Mucosa of rectum (tissue), 2 donors: Measurements from ENCODE around the gene TGM2.

Experiments used
- H3K27ac ChIP-seq, 2 donors: one replicate each; pipeline ENCODE4 v1.7.0; 2013; ENCODE audit warnings: inconsistent platforms in 2 of 2, low read depth in 2 of 2, low read length in 2 of 2
- H3K27me3 ChIP-seq, 2 donors: one replicate each; pipeline ENCODE4 v1.7.0; 2013; ENCODE audit warnings: low read length in 2 of 2; ENCODE audit not compliant: control insufficient read depth in 2 of 2, insufficient read depth in 2 of 2
- H3K36me3 ChIP-seq, 2 donors: one replicate each; pipeline ENCODE4 v1.7.0; 2013; ENCODE audit warnings: low read length in 2 of 2; ENCODE audit not compliant: control insufficient read depth in 2 of 2, insufficient read depth in 2 of 2
- H3K4me1 ChIP-seq, 2 donors: one replicate each; pipeline ENCODE4 v1.7.0; 2013; ENCODE audit warnings: low read length in 2 of 2, mild to moderate bottlenecking in 1 of 2; ENCODE audit not compliant: control insufficient read depth in 2 of 2, insufficient read depth in 2 of 2
- H3K4me3 ChIP-seq, 2 donors: one replicate each; pipeline ENCODE4 v1.7.0; 2013; ENCODE audit warnings: low read length in 2 of 2
- H3K9ac ChIP-seq, 2 donors: one replicate each; pipeline ENCODE4 v1.7.0; 2013; ENCODE audit warnings: low read length in 2 of 2, low read depth in 1 of 2, mild to moderate bottlenecking in 1 of 2
- H3K9me3 ChIP-seq, 2 donors: one replicate each; pipeline ENCODE4 v1.7.0; 2013; ENCODE audit warnings: low read length in 2 of 2; ENCODE audit not compliant: control insufficient read depth in 2 of 2
- donor health status: healthy.
- donor health status: Normal muscosa, but diverticular disease.

Gene TGM2

GRCh38 chr20:38138086-38138778 lies 26.8 kb downstream of the TGM2 start:
- Histone ChIP-seq H3K27ac (no peak overlapping the region), H3K27me3 (no peaks in the 10 kb centered on the region), H3K4me3 (no peak overlapping the region), H3K9ac (no peak overlapping the region), H3K9me3 (no peaks in the 10 kb centered on the region), H3K4me1 (peaks cover 8 to 11% of the 10 kb centered on the region in 2 donors), H3K36me3 (no peaks in the 10 kb centered on the region)

GRCh38 chr20:38137441-38138037 lies 27.5 kb downstream of the TGM2 start:
- Histone ChIP-seq H3K9me3 (no peaks in the 10 kb centered on the region), H3K4me3 (no peak overlapping the region), H3K36me3 (no peaks in the 10 kb centered on the region), H3K9ac (no peak overlapping the region), H3K27me3 (no peaks in the 10 kb centered on the region), H3K27ac (no peak overlapping the region), H3K4me1 (peaks cover 5 to 7% of the 10 kb centered on the region in 2 donors)

- no peak overlapping the region for H3K27ac ChIP-seq
- H3K36me3 ChIP-seq: no peaks in the 10 kb centered on the region
- peaks cover 5 to 7% of the 10 kb centered on the region in 2 donors for H3K4me1 ChIP-seq
- H3K27me3 ChIP-seq: no peaks in the 10 kb centered on the region
- no peak overlapping the region for H3K4me3 ChIP-seq
- no peak overlapping the region for H3K9ac ChIP-seq
- no peaks in the 10 kb centered on the region for H3K9me3 ChIP-seq
Observed at GRCh38 chr20:38136421-38137245, 28.4 kb downstream of the TGM2 start.

GRCh38 chr20:38135651-38136420 lies 29.2 kb downstream of the TGM2 start:
- no peaks in the 10 kb centered on the region for H3K27me3 ChIP-seq
- H3K27ac ChIP-seq: no peak overlapping the region
- no peaks in the 10 kb centered on the region for H3K9me3 ChIP-seq
- H3K9ac ChIP-seq: no peak overlapping the region
- H3K4me1 ChIP-seq: peaks cover 5 to 7% of the 10 kb centered on the region in 2 donors
- H3K36me3 ChIP-seq: no peaks in the 10 kb centered on the region
- no peak overlapping the region for H3K4me3 ChIP-seq

- Histone ChIP-seq H3K4me1 (peaks cover 3 to 7% of the 10 kb centered on the region in 2 donors), H3K27ac (no peak overlapping the region), H3K4me3 (no peak overlapping the region), H3K36me3 (no peaks in the 10 kb centered on the region), H3K9me3 (no peaks in the 10 kb centered on the region), H3K27me3 (no peaks in the 10 kb centered on the region), H3K9ac (no peak overlapping the region)
Observed at GRCh38 chr20:38135271-38135650, 29.8 kb downstream of the TGM2 start.

- Histone ChIP-seq H3K4me3 (no peak overlapping the region), H3K9ac (no peak overlapping the region), H3K27me3 (no peaks in the 10 kb centered on the region), H3K36me3 (no peaks in the 10 kb centered on the region), H3K27ac (no peak overlapping the region), H3K9me3 (no peaks in the 10 kb centered on the region), H3K4me1 (peaks cover 0 to under 1% of the 10 kb centered on the region in 2 donors)
Observed at GRCh38 chr20:38134427-38135270, 30.4 kb downstream of the TGM2 start.

GRCh38 chr20:38133680-38134426 lies 31.2 kb downstream of the TGM2 start:
- Histone ChIP-seq H3K27ac (no peak overlapping the region), H3K9ac (no peak overlapping the region), H3K36me3 (no peaks in the 10 kb centered on the region), H3K9me3 (no peaks in the 10 kb centered on the region), H3K4me1 (no peaks in the 10 kb centered on the region), H3K27me3 (no peaks in the 10 kb centered on the region), H3K4me3 (no peak overlapping the region)

- Histone ChIP-seq H3K27ac (no peak overlapping the region), H3K36me3 (no peaks in the 10 kb centered on the region), H3K4me3 (no peak overlapping the region), H3K9me3 (no peaks in the 10 kb centered on the region), H3K9ac (no peak overlapping the region), H3K27me3 (no peaks in the 10 kb centered on the region), H3K4me1 (no peaks in the 10 kb centered on the region)
Observed at GRCh38 chr20:38132910-38133501, 32.1 kb downstream of the TGM2 start.
